SK-N-SH treated with all-trans-retinoic acid at 6 μM for 48 hours (cell line): ENCODE data around the gene MYO3B.

Experiments used
- ATAC-seq: fragments of 200-7000 bp; cut with Tn5 transposase; 3 replicates; pipeline ENCODE4 v1.9.1; 2020; ENCODE audit warnings: mild to moderate bottlenecking, moderate library complexity
- ARNTL ChIP-seq: fragments of 450-650 bp; formaldehyde crosslinking; IDR thresholded peaks from 2 replicates; pipeline ENCODE4 v1.5.0; 2020; ENCODE audit warnings: low read depth, mild to moderate bottlenecking, moderate library complexity, borderline replicate concordance
- BACH2 ChIP-seq: fragments of 250-450 bp; sonication (Bioruptor Pico); IDR thresholded peaks from 2 replicates; pipeline ENCODE4 v1.9.0; 2021; ENCODE audit warnings: mild to moderate bottlenecking, borderline replicate concordance
- CSDC2 ChIP-seq: fragments of 250-450 bp; sonication (Bioruptor Pico); IDR thresholded peaks from 2 replicates; pipeline ENCODE4 v1.5.0; 2020; ENCODE audit warnings: mild to moderate bottlenecking, moderate library complexity
- CSRNP3 ChIP-seq: fragments of 250-450 bp; sonication (Bioruptor Pico); IDR thresholded peaks from 2 replicates; pipeline ENCODE4 v1.5.1; 2021; ENCODE audit warnings: mild to moderate bottlenecking, moderate library complexity
- ESRRG ChIP-seq: fragments of 250-450 bp; sonication (Bioruptor Pico); IDR thresholded peaks from 2 replicates; pipeline ENCODE4 v1.6.1; 2021; ENCODE audit warnings: mild to moderate bottlenecking
- GLIS3 ChIP-seq: fragments of 250-450 bp; sonication (Bioruptor Pico); IDR thresholded peaks from 2 replicates; pipeline ENCODE4 v1.5.0; 2020; ENCODE audit warnings: mild to moderate bottlenecking, moderate library complexity
- ISL1 ChIP-seq: fragments of 250-450 bp; sonication (Bioruptor Pico); IDR thresholded peaks from 2 replicates; pipeline ENCODE4 v2.1.2; 2022; ENCODE audit warnings: mild to moderate bottlenecking, moderate library complexity
- OSR1 ChIP-seq: fragments of 250-450 bp; sonication (Bioruptor Pico); IDR thresholded peaks from 2 replicates; pipeline ENCODE4 v1.8.0; 2022; ENCODE audit warnings: moderate library complexity, mild to moderate bottlenecking, inconsistent platforms
- POU6F1 ChIP-seq: fragments of 250-450 bp; sonication (Bioruptor Pico); IDR thresholded peaks from 2 replicates; pipeline ENCODE4 v1.8.0; 2021; ENCODE audit warnings: low read depth, mild to moderate bottlenecking, moderate library complexity, borderline replicate concordance
- PPARA ChIP-seq: fragments of 250-450 bp; sonication (Bioruptor Pico); IDR thresholded peaks from 2 replicates; pipeline ENCODE4 v1.5.0; 2020; ENCODE audit warnings: mild to moderate bottlenecking, borderline replicate concordance
- RARB ChIP-seq: fragments of 250-450 bp; sonication (Bioruptor Pico); IDR thresholded peaks from 2 replicates; pipeline ENCODE4 v1.8.0; 2021; ENCODE audit warnings: mild to moderate bottlenecking, moderate library complexity
- SNAI2 ChIP-seq: fragments of 250-450 bp; sonication (Bioruptor Pico); IDR thresholded peaks from 2 replicates; pipeline ENCODE4 v1.5.0; 2020; ENCODE audit warnings: mild to moderate bottlenecking, moderate library complexity
- TCF4 ChIP-seq: fragments of 250-450 bp; sonication (Bioruptor Pico); IDR thresholded peaks from 2 replicates; pipeline ENCODE4 v1.8.0; 2021; ENCODE audit warnings: mild to moderate bottlenecking, moderate library complexity, borderline replicate concordance
- TOX ChIP-seq: fragments of 250-450 bp; sonication (Bioruptor Pico); IDR thresholded peaks from 2 replicates; pipeline ENCODE4 v1.8.0; 2021; ENCODE audit warnings: mild to moderate bottlenecking, moderate library complexity, borderline replicate concordance
- ZC3H10 ChIP-seq: fragments of 250-450 bp; sonication (Bioruptor Pico); IDR thresholded peaks from 2 replicates; pipeline ENCODE4 v1.5.1; 2021; ENCODE audit warnings: mild to moderate bottlenecking, moderate library complexity
- ZFP3 ChIP-seq: fragments of 250-450 bp; sonication (Bioruptor Pico); IDR thresholded peaks from 2 replicates; pipeline ENCODE4 v1.5.0; 2020; ENCODE audit warnings: mild to moderate bottlenecking, moderate library complexity
- ZNF70 ChIP-seq: fragments of 450-650 bp; formaldehyde crosslinking; IDR thresholded peaks from 2 replicates; pipeline ENCODE4 v1.5.0; 2020; ENCODE audit warnings: mild to moderate bottlenecking, moderate library complexity
- TF ChIP-seq, protein P1 (sequence below): fragments of 250-450 bp; sonication (Bioruptor Pico); IDR thresholded peaks from 2 replicates; pipeline ENCODE4 v1.5.0; 2020; ENCODE audit warnings: mild to moderate bottlenecking, moderate library complexity
- TF ChIP-seq, protein P2 (sequence below): fragments of 250-450 bp; sonication (Bioruptor Pico); IDR thresholded peaks from 2 replicates; pipeline ENCODE4 v1.8.0; 2020; ENCODE audit warnings: mild to moderate bottlenecking, moderate library complexity, borderline replicate concordance
- TF ChIP-seq, protein P3 (sequence below): fragments of 250-450 bp; sonication (Bioruptor Pico); IDR thresholded peaks from 2 replicates; pipeline ENCODE4 v1.5.1; 2020; ENCODE audit warnings: low read depth, mild to moderate bottlenecking, moderate library complexity

The MYO3B gene

DNA sequence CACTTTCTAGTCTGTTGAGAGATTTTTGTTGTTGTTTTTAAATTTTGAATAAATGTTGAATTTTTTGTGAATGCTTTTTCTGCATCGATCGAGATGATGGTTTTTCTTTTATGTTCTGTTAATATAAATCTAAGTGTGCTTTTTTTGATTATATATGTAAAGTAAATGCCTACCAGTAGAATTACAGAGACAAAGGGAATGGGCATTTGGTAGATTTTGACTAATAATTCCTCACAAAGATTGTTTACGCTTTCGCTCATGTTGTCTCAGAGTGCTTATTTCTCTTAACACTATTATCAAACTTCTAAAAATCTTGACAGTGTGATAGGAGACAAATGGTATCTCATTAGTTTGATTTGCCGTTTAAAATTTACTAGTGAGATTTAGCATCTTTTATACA, 3.7 kb downstream of the MYO3B start:
- TF ChIP-seq RARB (CRISPR knock-in tag) (no peak), TOX (CRISPR knock-in tag) (no peak), ESRRG (CRISPR knock-in tag) (no peak), ARNTL (CRISPR knock-in tag) (no peak), TCF4 (CRISPR knock-in tag) (no peak), POU6F1 (no peak), ISL1 (CRISPR knock-in tag) (no peak)
- TF ChIP-seq, protein P1, sequence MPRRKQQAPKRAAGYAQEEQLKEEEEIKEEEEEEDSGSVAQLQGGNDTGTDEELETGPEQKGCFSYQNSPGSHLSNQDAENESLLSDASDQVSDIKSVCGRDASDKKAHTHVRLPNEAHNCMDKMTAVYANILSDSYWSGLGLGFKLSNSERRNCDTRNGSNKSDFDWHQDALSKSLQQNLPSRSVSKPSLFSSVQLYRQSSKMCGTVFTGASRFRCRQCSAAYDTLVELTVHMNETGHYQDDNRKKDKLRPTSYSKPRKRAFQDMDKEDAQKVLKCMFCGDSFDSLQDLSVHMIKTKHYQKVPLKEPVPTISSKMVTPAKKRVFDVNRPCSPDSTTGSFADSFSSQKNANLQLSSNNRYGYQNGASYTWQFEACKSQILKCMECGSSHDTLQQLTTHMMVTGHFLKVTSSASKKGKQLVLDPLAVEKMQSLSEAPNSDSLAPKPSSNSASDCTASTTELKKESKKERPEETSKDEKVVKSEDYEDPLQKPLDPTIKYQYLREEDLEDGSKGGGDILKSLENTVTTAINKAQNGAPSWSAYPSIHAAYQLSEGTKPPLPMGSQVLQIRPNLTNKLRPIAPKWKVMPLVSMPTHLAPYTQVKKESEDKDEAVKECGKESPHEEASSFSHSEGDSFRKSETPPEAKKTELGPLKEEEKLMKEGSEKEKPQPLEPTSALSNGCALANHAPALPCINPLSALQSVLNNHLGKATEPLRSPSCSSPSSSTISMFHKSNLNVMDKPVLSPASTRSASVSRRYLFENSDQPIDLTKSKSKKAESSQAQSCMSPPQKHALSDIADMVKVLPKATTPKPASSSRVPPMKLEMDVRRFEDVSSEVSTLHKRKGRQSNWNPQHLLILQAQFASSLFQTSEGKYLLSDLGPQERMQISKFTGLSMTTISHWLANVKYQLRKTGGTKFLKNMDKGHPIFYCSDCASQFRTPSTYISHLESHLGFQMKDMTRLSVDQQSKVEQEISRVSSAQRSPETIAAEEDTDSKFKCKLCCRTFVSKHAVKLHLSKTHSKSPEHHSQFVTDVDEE (CRISPR knock-in tag) = no peak
- TF ChIP-seq, protein P2, sequence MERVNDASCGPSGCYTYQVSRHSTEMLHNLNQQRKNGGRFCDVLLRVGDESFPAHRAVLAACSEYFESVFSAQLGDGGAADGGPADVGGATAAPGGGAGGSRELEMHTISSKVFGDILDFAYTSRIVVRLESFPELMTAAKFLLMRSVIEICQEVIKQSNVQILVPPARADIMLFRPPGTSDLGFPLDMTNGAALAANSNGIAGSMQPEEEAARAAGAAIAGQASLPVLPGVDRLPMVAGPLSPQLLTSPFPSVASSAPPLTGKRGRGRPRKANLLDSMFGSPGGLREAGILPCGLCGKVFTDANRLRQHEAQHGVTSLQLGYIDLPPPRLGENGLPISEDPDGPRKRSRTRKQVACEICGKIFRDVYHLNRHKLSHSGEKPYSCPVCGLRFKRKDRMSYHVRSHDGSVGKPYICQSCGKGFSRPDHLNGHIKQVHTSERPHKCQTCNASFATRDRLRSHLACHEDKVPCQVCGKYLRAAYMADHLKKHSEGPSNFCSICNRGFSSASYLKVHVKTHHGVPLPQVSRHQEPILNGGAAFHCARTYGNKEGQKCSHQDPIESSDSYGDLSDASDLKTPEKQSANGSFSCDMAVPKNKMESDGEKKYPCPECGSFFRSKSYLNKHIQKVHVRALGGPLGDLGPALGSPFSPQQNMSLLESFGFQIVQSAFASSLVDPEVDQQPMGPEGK = no peak
- ATAC-seq = no peak

- no peak for ATAC-seq
- TF ChIP-seq ZNF70 (CRISPR knock-in tag) = no peak
- no peak for TF ChIP-seq OSR1 (CRISPR knock-in tag)
- TF ChIP-seq BACH2 = no peak
- no peak for TF ChIP-seq ISL1 (CRISPR knock-in tag)
- no peak for TF ChIP-seq GLIS3 (CRISPR knock-in tag)
- no peak for TF ChIP-seq TOX (CRISPR knock-in tag)
- TF ChIP-seq, protein P2 = no peak
- TF ChIP-seq ZC3H10 (CRISPR knock-in tag) = no peak
- no peak for TF ChIP-seq TCF4 (CRISPR knock-in tag)
- no peak for TF ChIP-seq POU6F1
- TF ChIP-seq CSDC2 (CRISPR knock-in tag) = no peak
- no peak for TF ChIP-seq SNAI2
- no peak for TF ChIP-seq PPARA (CRISPR knock-in tag)
Observed at GRCh38 chr2:170185319-170185718, 7.4 kb downstream of the MYO3B start.

GRCh38 chr2:170189757-170190156, 11.8 kb downstream of the MYO3B start:
- ATAC-seq = no peak
- TF ChIP-seq, protein P1 (CRISPR knock-in tag) = no peak
- no peak for TF ChIP-seq CSDC2 (CRISPR knock-in tag)
- TF ChIP-seq ZFP3 (CRISPR knock-in tag) = no peak
- TF ChIP-seq, protein P2 = no peak
- no peak for TF ChIP-seq CSRNP3 (CRISPR knock-in tag)
- TF ChIP-seq ESRRG (CRISPR knock-in tag) = no peak
- TF ChIP-seq, protein P3, sequence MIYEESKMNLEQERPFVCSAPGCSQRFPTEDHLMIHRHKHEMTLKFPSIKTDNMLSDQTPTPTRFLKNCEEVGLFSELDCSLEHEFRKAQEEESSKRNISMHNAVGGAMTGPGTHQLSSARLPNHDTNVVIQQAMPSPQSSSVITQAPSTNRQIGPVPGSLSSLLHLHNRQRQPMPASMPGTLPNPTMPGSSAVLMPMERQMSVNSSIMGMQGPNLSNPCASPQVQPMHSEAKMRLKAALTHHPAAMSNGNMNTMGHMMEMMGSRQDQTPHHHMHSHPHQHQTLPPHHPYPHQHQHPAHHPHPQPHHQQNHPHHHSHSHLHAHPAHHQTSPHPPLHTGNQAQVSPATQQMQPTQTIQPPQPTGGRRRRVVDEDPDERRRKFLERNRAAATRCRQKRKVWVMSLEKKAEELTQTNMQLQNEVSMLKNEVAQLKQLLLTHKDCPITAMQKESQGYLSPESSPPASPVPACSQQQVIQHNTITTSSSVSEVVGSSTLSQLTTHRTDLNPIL (CRISPR knock-in tag) = no peak
- no peak for TF ChIP-seq GLIS3 (CRISPR knock-in tag)
